GM23248 (cell line): ENCODE measurements around the gene ZMYND19. TPM values are rescaled to one million over a fixed set of nuclear protein-coding genes. Genes with fewer than 3 reads are reported as not detected.
"Not testable (repeated sequence)": the region's sequence is repeated elsewhere in the genome, so short reads cannot be mapped to it uniquely, and the experiment has no call there.

Source experiments
- DNase-seq: peaks from one replicate; pipeline ENCODE4 v3.0.0-alpha.2; 2015
- H2AFZ ChIP-seq: fragments of 200-600 bp; sonication (generic); 2 replicates; pipeline ENCODE4 v1.6.1; 2016; ENCODE audit warnings: antibody characterized with exemption
- H3F3A ChIP-seq: fragments of 200-600 bp; sonication (generic); 2 replicates; pipeline ENCODE4 v1.6.1; 2016; ENCODE audit warnings: mild to moderate bottlenecking, antibody characterized with exemption, mixed run types; ENCODE audit not compliant: insufficient read depth
- H3K27ac ChIP-seq: fragments of 200-600 bp; sonication (generic); 2 replicates; pipeline ENCODE4 v1.5.1; 2016; ENCODE audit warnings: mild to moderate bottlenecking
- H3K27me3 ChIP-seq: fragments of 200-600 bp; sonication (generic); replicated peaks from 2 replicates; pipeline ENCODE4 v1.6.1; 2016; ENCODE audit warnings: mild to moderate bottlenecking; ENCODE audit not compliant: insufficient read depth
- H3K36me3 ChIP-seq: fragments of 200-600 bp; sonication (generic); 2 replicates; pipeline ENCODE4 v1.6.1; 2016; ENCODE audit warnings: low read depth, mild to moderate bottlenecking
- H3K4me1 ChIP-seq: fragments of 200-600 bp; sonication (generic); 2 replicates; pipeline ENCODE4 v1.6.1; 2016; ENCODE audit warnings: mild to moderate bottlenecking; ENCODE audit not compliant: insufficient read depth
- H3K4me2 ChIP-seq: fragments of 200-600 bp; sonication (generic); one replicate; pipeline ENCODE4 v1.6.1; 2016; ENCODE audit warnings: mild to moderate bottlenecking; ENCODE audit not compliant: unreplicated experiment
- H3K4me3 ChIP-seq: fragments of 200-600 bp; sonication (generic); 2 replicates; pipeline ENCODE4 v1.5.1; 2016; ENCODE audit warnings: mild to moderate bottlenecking
- H3K79me2 ChIP-seq: fragments of 200-600 bp; sonication (generic); 2 replicates; pipeline ENCODE4 v1.6.1; 2016; ENCODE audit warnings: mild to moderate bottlenecking; ENCODE audit not compliant: insufficient read depth
- H3K9ac ChIP-seq: fragments of 200-600 bp; sonication (generic); 2 replicates; pipeline ENCODE4 v1.6.1; 2016; ENCODE audit warnings: mild to moderate bottlenecking
- H3K9me2 ChIP-seq: fragments of 200-600 bp; sonication (generic); 2 replicates; pipeline ENCODE4 v1.6.1; 2016; ENCODE audit warnings: mixed run types, mild to moderate bottlenecking, moderate library complexity; ENCODE audit not compliant: insufficient read depth
- H3K9me3 ChIP-seq: fragments of 200-600 bp; sonication (generic); one replicate; pipeline ENCODE4 v1.6.1; 2017; ENCODE audit warnings: low read depth
- H4K20me1 ChIP-seq: fragments of 200-600 bp; sonication (generic); 2 replicates; pipeline ENCODE4 v1.6.0; 2016; ENCODE audit not compliant: insufficient read depth
- EZH2 ChIP-seq: fragments of 200-600 bp; sonication (generic); IDR thresholded peaks from 2 replicates; pipeline ENCODE4 v1.6.1; 2018; ENCODE audit warnings: antibody characterized with exemption, mild to moderate bottlenecking; ENCODE audit not compliant: insufficient read depth, poor library complexity, severe bottlenecking
- EZH2phosphoT487 ChIP-seq: fragments of 200-600 bp; sonication (generic); IDR thresholded peaks from 2 replicates; pipeline ENCODE4 v1.6.1; 2018; ENCODE audit warnings: antibody characterized with exemption, moderate library complexity, mild to moderate bottlenecking, low read depth; ENCODE audit not compliant: insufficient read depth
- WGBS, 2 experiments: methylation state at CpG; one replicate each; pipeline ENCODE4 v1.1.6; 2015 to 2017; ENCODE audit warnings: low lambda C conversion rate in 2 of 2, low coverage in 1 of 2; ENCODE audit errors: missing lambda C conversion rate in 2 of 2; 5-methylcytosine and 5-hydroxymethylcytosine counted together
- in situ Hi-C: fragments of 300-500 bp; cut with MboI; formaldehyde crosslinking; loops from 2 replicates; pipeline ENCODE4 v1.15.0; 2020
- polyA plus RNA-seq: library from polyadenylated mRNA; unstranded; fragments of >200 nt; fragmentation: Nextera tagmentation; extraction: Ambion mirVana; gene quantifications from 2 replicates; pipeline ENCODE4 v1.2.1, GENCODE V29; 2016
- total RNA-seq: library from RNA; depleted of rRNA; stranded (reverse); fragments of >200 nt; shearing (Covaris generic); gene quantifications from 2 replicates; pipeline ENCODE4 v1.2.3, GENCODE V29; 2014

Gene ZMYND19
- total and polyA plus RNA-seq, 2 experiments from 2014 or later = 6.1 to 29.6 TPM

DNA sequence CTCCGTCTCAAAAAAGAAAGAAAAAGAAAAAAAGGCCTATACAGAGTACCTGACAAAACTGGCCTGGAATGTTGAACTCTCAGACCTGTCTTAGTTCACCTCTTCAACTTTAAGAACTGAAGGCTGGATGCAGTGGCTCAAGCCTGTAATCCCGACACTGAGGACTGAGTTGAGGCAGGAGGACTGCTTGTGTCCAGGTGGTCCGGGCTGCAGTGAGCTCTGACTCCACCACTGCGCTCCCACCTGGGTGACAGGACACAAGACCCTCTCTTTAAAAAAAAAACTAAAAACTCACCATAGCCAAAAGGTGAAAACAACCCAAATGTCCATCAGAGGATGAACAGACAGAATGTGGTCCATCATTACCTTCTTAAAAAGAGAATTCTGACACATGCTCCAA, 32.2 kb downstream of the ZMYND19 start:
- no peak overlapping the region for H3K4me3 ChIP-seq
- no peaks in the 10 kb centered on the region for H3K4me1 ChIP-seq
- no peaks in the 10 kb centered on the region for H4K20me1 ChIP-seq
- no peak for DNase-seq
- 0 out of 2 replicates have a peak, but pooled peaks cover 6% of the 10 kb centered on the region for H3F3A ChIP-seq
- no peak overlapping the region for H3K4me2 ChIP-seq
- TF ChIP-seq EZH2 (no peak), EZH2phosphoT487 (no peak)
- in situ Hi-C loops = no loop called here
- no peaks in the 10 kb centered on the region for H3K27me3 ChIP-seq
- H3K9me2 ChIP-seq = no peaks in the 10 kb centered on the region
- no peak overlapping the region for H3K9ac ChIP-seq
- WGBS, 2 experiments = 94 to 96% methylated on average over 4 of the region's 4 CpGs
- peaks cover 20% of the 10 kb centered on the region for H3K36me3 ChIP-seq
- H2AFZ ChIP-seq = no peak overlapping the region
- 0 out of 2 replicates have a peak, but pooled peaks cover 6% of the 10 kb centered on the region for H3K79me2 ChIP-seq
- no peak overlapping the region for H3K27ac ChIP-seq
- H3K9me3 ChIP-seq = no peaks in the 10 kb centered on the region

DNA sequence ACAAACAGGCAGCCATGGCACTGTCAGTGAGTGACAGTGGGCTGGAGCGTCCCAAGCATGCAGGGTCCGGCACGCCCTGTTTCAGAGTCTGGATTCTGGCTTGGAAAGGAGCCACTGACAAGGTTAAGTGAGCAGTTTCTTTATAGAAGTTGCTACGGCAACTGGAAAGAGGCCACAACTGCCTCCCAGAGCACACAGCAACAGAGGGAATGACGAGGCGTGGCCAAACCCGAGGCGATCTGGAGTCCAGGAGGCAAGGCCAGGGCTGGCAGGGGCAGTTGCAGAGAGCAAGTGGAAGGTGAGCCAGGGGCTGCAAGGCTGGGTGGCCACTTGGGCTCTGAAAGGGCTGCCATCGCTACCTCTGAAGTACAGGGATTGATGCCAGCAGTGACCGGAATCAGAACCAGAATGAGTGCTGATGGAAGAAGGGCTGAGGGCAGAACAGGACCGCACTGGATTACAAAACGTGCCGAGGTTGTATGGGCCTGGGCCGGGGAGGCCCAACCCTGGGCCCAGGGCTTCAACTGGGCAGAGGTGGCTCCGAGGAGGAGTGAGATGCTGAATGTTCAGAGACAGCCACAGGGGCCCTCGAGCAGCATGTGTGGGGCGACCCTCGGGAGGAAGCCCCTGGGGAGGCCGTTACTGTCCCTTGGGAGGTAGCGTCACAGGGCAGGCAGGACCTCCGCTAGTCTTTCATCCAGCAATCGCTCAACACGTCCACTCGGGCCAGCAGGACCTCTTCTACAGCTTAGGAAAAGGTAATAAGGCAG, 34.1 kb downstream of the ZMYND19 start:
- Histone ChIP-seq H3K4me2 (no peak overlapping the region), H2AFZ (no peak overlapping the region), H3K79me2 (peaks cover 14% of the 10 kb centered on the region), H3F3A (0 out of 2 replicates have a peak, but pooled peaks cover 6% of the 10 kb centered on the region), H3K27ac (no peak overlapping the region), H4K20me1 (no peaks in the 10 kb centered on the region), H3K36me3 (peaks cover 20% of the 10 kb centered on the region), H3K9ac (no peak overlapping the region), H3K27me3 (no peaks in the 10 kb centered on the region), H3K4me3 (no peak overlapping the region), H3K9me2 (no peaks in the 10 kb centered on the region), H3K4me1 (no peaks in the 10 kb centered on the region), H3K9me3 (no peaks in the 10 kb centered on the region)
- TF ChIP-seq EZH2 = no peak
- TF ChIP-seq EZH2phosphoT487 = no peak
- WGBS, 2 experiments = 81 to 86% methylated on average over 23 of the region's 24 CpGs
- no peak for DNase-seq
- in situ Hi-C loops = no loop called here

DNA sequence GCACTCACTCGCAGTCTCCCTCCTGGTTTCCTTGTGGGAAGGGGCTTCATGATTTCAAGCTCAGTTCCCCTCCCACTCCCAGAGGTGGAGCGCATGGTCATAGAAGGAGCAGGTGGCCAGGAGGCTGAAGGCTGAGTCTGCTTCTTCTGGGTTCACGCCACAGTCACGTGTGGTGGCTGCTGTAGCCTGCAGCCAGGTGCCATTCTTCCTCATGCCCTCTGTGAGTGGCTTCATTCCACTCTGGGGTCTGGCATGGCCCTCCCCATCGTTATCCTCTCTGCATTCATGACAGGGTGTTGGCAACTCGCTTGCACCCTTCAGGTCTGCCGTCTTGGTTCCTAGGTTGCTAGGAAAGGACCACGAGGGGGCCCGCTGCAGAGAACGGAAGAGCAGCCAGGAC, 35.1 kb downstream of the ZMYND19 start:
- H3K9me3 ChIP-seq = no peaks in the 10 kb centered on the region
- no peak overlapping the region for H2AFZ ChIP-seq
- H3K4me2 ChIP-seq = no peak overlapping the region
- TF ChIP-seq EZH2phosphoT487 (no peak), EZH2 (no peak)
- H3K4me1 ChIP-seq = no peaks in the 10 kb centered on the region
- no peak for DNase-seq
- no peak overlapping the region for H3K9ac ChIP-seq
- WGBS, 2 experiments = 85 to 86% methylated on average over 10 of the region's 10 CpGs
- in situ Hi-C loops = no loop called here
- H3K4me3 ChIP-seq = no peak overlapping the region
- 0 out of 2 replicates have a peak, but pooled peaks cover 6% of the 10 kb centered on the region for H3F3A ChIP-seq
- H4K20me1 ChIP-seq = no peaks in the 10 kb centered on the region
- H3K36me3 ChIP-seq = peaks cover 20% of the 10 kb centered on the region
- peaks cover 14% of the 10 kb centered on the region for H3K79me2 ChIP-seq
- H3K27ac ChIP-seq = no peak overlapping the region
- H3K9me2 ChIP-seq = no peaks in the 10 kb centered on the region
- H3K27me3 ChIP-seq = no peaks in the 10 kb centered on the region

DNA sequence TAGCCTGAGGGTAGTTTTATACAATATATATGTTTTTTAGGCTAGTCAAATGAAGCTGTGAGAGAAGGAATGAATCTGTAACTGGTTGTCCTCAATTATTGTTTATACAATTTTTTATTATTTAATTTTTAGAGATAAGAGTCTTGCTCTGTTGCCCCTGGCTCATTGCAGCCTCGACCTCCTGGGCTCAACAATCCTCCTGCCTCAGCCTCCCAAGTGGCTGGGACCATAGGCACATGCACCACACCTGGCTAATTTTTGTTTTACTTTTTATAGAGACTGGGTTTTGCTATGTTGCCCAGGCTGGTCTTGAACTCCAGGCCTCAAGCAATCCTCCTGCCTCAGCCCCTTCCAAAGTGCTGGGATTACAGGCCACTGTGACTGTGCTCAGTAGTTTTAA, 36.0 kb downstream of the ZMYND19 start:
- WGBS, 2 experiments = 88 to 90% methylated on average over 1 of the region's 1 CpG
- Histone ChIP-seq H2AFZ (no peak overlapping the region), H3K79me2 (peaks cover 14% of the 10 kb centered on the region), H3K4me2 (no peak overlapping the region), H3K9me3 (no peaks in the 10 kb centered on the region), H3K27me3 (no peaks in the 10 kb centered on the region), H3K4me1 (no peaks in the 10 kb centered on the region), H3K4me3 (no peak overlapping the region), H3K36me3 (peaks cover 16% of the 10 kb centered on the region), H3K9me2 (no peaks in the 10 kb centered on the region), H4K20me1 (no peaks in the 10 kb centered on the region), H3F3A (peaks cover 11% of the 10 kb centered on the region; the same call in 1 of the 2 replicates), H3K27ac (no peak overlapping the region), H3K9ac (no peak overlapping the region)
- TF ChIP-seq EZH2 (no peak), EZH2phosphoT487 (no peak)
- no peak for DNase-seq
- in situ Hi-C loops = no loop called here

DNA sequence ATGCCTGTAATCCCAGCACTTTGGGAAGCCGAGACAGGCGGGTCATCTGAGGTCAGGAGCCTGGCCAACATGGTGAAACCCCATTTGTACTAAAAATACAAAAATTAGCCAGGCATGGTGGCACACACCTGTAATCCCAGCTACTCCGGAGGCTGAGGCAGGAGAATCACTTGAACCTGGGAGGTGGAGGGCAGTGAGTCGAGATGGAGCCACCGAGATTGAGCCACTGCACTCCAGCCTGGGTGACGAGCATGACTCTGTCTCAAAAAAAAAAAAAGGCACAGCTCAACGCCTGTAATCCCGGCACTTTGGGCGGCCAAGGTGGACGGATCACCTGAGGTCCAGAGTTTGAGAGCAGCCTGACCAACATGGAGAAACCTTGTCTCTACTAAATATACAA, 36.7 kb downstream of the ZMYND19 start:
- peaks cover 11% of the 10 kb centered on the region; the same call in 1 of the 2 replicates for H3F3A ChIP-seq
- H3K27ac ChIP-seq, in situ Hi-C loops, H3K27me3 ChIP-seq, H3K9me3 ChIP-seq, H3K4me1 ChIP-seq, DNase-seq, H3K4me3 ChIP-seq, H2AFZ ChIP-seq, H3K9ac ChIP-seq, H3K4me2 ChIP-seq, H4K20me1 ChIP-seq, H3K9me2 ChIP-seq: not testable (repeated sequence)
- 90 to 92% methylated on average over 6 to 10 of the region's 10 CpGs for WGBS, 2 experiments
- H3K36me3 ChIP-seq = peaks cover 14% of the 10 kb centered on the region
- peaks cover 14% of the 10 kb centered on the region for H3K79me2 ChIP-seq
